HG02642 (cell line): Measurements from ENCODE around the gene EIF4G3.
A peak's percentile ranks its signal among the peaks of the same experiment; 100 is the strongest.
"Not testable (repeated sequence)": the region's sequence is repeated elsewhere in the genome, so short reads cannot be mapped to it uniquely, and the experiment has no call there.

ENCODE experiments used
- ATAC-seq: cut with Tn5 transposase; IDR thresholded peaks from one replicate; pipeline ENCODE4 v1.9.1; 2021; ENCODE audit warnings: mild to moderate bottlenecking; ENCODE audit not compliant: unreplicated experiment, poor library complexity

EIF4G3 gene

GRCh38 chr1:21189906-21190500 lies 13.3 kb upstream of the EIF4G3 start:
- ATAC-seq, result no peak

- ATAC-seq, result no peak
Measured at GRCh38 chr1:21189421-21189820, 12.7 kb upstream of the EIF4G3 start.

- no peak for ATAC-seq
Measured at GRCh38 chr1:21188235-21188634, 11.5 kb upstream of the EIF4G3 start.

GRCh38 chr1:21185221-21185731 lies 8.6 kb upstream of the EIF4G3 start:
- ATAC-seq, result no peak

GRCh38 chr1:21184276-21184675 lies 7.6 kb upstream of the EIF4G3 start:
- no peak for ATAC-seq

GRCh38 chr1:21182181-21182731 lies 5.6 kb upstream of the EIF4G3 start:
- no peak for ATAC-seq

- not testable (repeated sequence) for ATAC-seq
Measured at GRCh38 chr1:21178271-21178670, 1.6 kb upstream of the EIF4G3 start.

GRCh38 chr1:21175670-21176581 lies 771 bp downstream of the EIF4G3 start:
- peak; percentile 33 for ATAC-seq

- ATAC-seq, result no peak
Measured at GRCh38 chr1:21175324-21175669, 1.4 kb downstream of the EIF4G3 start.

- ATAC-seq, result no peak
Measured at GRCh38 chr1:21174654-21175323, 1.9 kb downstream of the EIF4G3 start.

GRCh38 chr1:21174230-21174629 lies 2.5 kb downstream of the EIF4G3 start:
- no peak for ATAC-seq

GRCh38 chr1:21173096-21173495 lies 3.6 kb downstream of the EIF4G3 start:
- not testable (repeated sequence) for ATAC-seq

- not testable (repeated sequence) for ATAC-seq
Measured at GRCh38 chr1:21170837-21171236, 5.9 kb downstream of the EIF4G3 start.

GRCh38 chr1:21168444-21168843 lies 8.3 kb downstream of the EIF4G3 start:
- no peak for ATAC-seq

- no peak for ATAC-seq
Measured at GRCh38 chr1:21165646-21166045, 11.1 kb downstream of the EIF4G3 start.

GRCh38 chr1:21165076-21165475 lies 11.6 kb downstream of the EIF4G3 start:
- ATAC-seq, result no peak

- ATAC-seq, result no peak
Measured at GRCh38 chr1:21164266-21164665, 12.4 kb downstream of the EIF4G3 start.

- ATAC-seq, result no peak
Measured at GRCh38 chr1:21162740-21163464, 13.8 kb downstream of the EIF4G3 start.

- no peak for ATAC-seq
Measured at GRCh38 chr1:21161842-21162241, 14.9 kb downstream of the EIF4G3 start.

- no peak for ATAC-seq
Measured at GRCh38 chr1:21160263-21160796, 16.4 kb downstream of the EIF4G3 start.
